ENCODE data around the gene AGFG2. TPM values are rescaled to one million over a fixed set of nuclear protein-coding genes. Genes with fewer than 3 reads are reported as not detected.
A peak's percentile ranks its signal among the peaks of the same experiment; 100 is the strongest.

Gene AGFG2
- total and polyA plus RNA-seq, 2 of the 13 experiments (the other 11 are each of a cell fraction or from before 2014, with no cell fraction given): 125 to 132 TPM

- 0 out of 2 replicates have a peak, but pooled peaks have one; percentile 14 for TF ChIP-seq ZSCAN25 (CRISPR knock-in tag; IDR thresholded peaks at IDR 0.05)
- peak; percentile 91 for TF ChIP-seq PHF21A (CRISPR knock-in tag; IDR thresholded peaks at IDR 0.05)
- peak; percentile 78 for TF ChIP-seq RARA (CRISPR knock-in tag; IDR thresholded peaks at IDR 0.05)
- TF ChIP-seq KAT8 (CRISPR knock-in tag; IDR thresholded peaks at IDR 0.05): peak; percentile 64
- TF ChIP-seq, protein P1, sequence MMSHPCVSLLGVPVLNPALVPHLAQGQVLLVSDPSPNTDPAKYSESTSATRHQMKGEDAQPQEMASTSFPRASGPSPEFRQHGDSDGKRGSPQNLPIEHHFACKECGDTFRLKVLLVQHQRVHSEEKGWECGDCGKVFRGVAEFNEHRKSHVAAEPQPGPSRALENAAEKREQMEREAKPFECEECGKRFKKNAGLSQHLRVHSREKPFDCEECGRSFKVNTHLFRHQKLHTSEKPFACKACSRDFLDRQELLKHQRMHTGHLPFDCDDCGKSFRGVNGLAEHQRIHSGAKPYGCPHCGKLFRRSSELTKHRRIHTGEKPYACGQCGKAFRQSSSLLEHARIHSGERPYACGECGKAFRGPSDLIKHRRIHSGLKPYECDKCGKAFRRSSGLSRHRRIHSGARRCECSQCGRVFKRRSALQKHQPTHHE (CRISPR knock-in tag; IDR thresholded peaks at IDR 0.05; ENCODE audit: borderline replicate concordance): peak; percentile 47; the same call in 1 of the 2 replicates
- no peak for TF ChIP-seq ZNF160 (CRISPR knock-in tag; IDR thresholded peaks at IDR 0.05)
- TF ChIP-seq THAP11 (CRISPR knock-in tag; IDR thresholded peaks at IDR 0.05): peak; percentile 50
- TF ChIP-seq TCF7L2 (IDR thresholded peaks at IDR 0.05; ENCODE audit: low read depth, low read length): peak; percentile 77; the same call in 1 of the 2 replicates
- 0 out of 2 replicates have a peak, but pooled peaks have one; percentile 6 for TF ChIP-seq PRDM15 (CRISPR knock-in tag; IDR thresholded peaks at IDR 0.05)
- 0 out of 2 replicates have a peak, but pooled peaks have one; percentile 26 for TF ChIP-seq YEATS4 (CRISPR knock-in tag; IDR thresholded peaks at IDR 0.05; ENCODE audit: borderline replicate concordance)
- 0 out of 2 replicates have a peak, but pooled peaks have one; percentile 21 for TF ChIP-seq POLR2AphosphoS5 (IDR thresholded peaks at IDR 0.05; ENCODE audit: low read depth, low read length)
- TF ChIP-seq NFYB (CRISPR knock-in tag; IDR thresholded peaks at IDR 0.05): peak; percentile 68
- TF ChIP-seq ZNF547 (CRISPR knock-in tag; IDR thresholded peaks at IDR 0.05): 0 out of 2 replicates have a peak, but pooled peaks have one; percentile 11
- TF ChIP-seq, protein P2, sequence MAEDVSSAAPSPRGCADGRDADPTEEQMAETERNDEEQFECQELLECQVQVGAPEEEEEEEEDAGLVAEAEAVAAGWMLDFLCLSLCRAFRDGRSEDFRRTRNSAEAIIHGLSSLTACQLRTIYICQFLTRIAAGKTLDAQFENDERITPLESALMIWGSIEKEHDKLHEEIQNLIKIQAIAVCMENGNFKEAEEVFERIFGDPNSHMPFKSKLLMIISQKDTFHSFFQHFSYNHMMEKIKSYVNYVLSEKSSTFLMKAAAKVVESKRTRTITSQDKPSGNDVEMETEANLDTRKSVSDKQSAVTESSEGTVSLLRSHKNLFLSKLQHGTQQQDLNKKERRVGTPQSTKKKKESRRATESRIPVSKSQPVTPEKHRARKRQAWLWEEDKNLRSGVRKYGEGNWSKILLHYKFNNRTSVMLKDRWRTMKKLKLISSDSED (CRISPR knock-in tag; IDR thresholded peaks at IDR 0.05): no peak
- peak; percentile 45 for TF ChIP-seq HDAC2 (CRISPR knock-in tag; IDR thresholded peaks at IDR 0.05)
- peak; percentile 85 for TF ChIP-seq ZNF740 (CRISPR knock-in tag; IDR thresholded peaks at IDR 0.05)
- TF ChIP-seq, protein P3, sequence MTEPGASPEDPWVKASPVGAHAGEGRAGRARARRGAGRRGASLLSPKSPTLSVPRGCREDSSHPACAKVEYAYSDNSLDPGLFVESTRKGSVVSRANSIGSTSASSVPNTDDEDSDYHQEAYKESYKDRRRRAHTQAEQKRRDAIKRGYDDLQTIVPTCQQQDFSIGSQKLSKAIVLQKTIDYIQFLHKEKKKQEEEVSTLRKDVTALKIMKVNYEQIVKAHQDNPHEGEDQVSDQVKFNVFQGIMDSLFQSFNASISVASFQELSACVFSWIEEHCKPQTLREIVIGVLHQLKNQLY (CRISPR knock-in tag; IDR thresholded peaks at IDR 0.05): peak; percentile 60; the same call in 1 of the 2 replicates
- peak; percentile 14 for TF ChIP-seq TEAD3 (CRISPR knock-in tag; optimal IDR thresholded peaks at IDR 0.05; ENCODE audit: borderline replicate concordance)
- peak; percentile 48; the same call in 1 of the 2 replicates for TF ChIP-seq ZNF607 (CRISPR knock-in tag; IDR thresholded peaks at IDR 0.05; ENCODE audit: borderline replicate concordance)
- TF ChIP-seq HNF1B (CRISPR knock-in tag; IDR thresholded peaks at IDR 0.05): peak; percentile 95
Measured at GRCh38 chr7:100540073-100540723, 1.2 kb downstream of the AGFG2 start (continued).
